Measurements from ENCODE around the gene INPP4B.

The INPP4B gene

DNA sequence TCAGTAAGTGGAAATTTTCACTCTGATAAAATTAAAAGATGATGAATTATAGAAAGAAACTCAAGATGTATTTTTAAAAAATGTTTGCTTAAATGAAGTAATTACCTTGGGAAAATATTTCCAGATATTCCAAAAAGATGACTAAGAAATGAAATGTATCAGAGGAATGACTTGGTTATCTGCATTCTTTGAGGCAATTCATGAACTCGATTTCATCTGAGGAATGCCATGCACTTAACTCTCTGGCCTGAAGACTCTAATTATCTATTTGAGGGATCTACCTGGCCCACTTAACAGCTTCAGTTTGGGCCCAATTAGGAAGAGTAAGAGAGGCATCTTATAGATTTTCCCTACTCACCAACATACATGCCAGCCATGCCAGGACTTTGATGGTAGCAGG, 182.3 kb downstream of the INPP4B start:
- H3K27ac ChIP-seq (ENCODE audit: low read depth, low read length) = peak overlapping the region; percentile 27
- peaks cover 2% of the 10 kb centered on the region for H3K9me3 ChIP-seq (ENCODE audit: insufficient read depth, low read depth, low read length)
- H2AFZ ChIP-seq (ENCODE audit: insufficient read depth, low read length, poor library complexity) = no peak overlapping the region
- no peak overlapping the region for H3K4me3 ChIP-seq (ENCODE audit: low read depth, low read length)
- no peak overlapping the region for H2BK5ac ChIP-seq (ENCODE audit: low read depth, low read length, poor library complexity)
- peak; percentile 61 to 88 for DNase-seq
- no peak overlapping the region for H3K23ac ChIP-seq (ENCODE audit: low read length)
- H3K18ac ChIP-seq (ENCODE audit: low read length) = no peak overlapping the region
- H4K91ac ChIP-seq (ENCODE audit: low read depth, low read length) = no peak overlapping the region
- no peaks in the 10 kb centered on the region for H3K36me3 ChIP-seq (ENCODE audit: control insufficient read depth in 1 of 2, insufficient read depth in 2 of 2, low read length in 2 of 2)
- no peak overlapping the region for H2BK120ac ChIP-seq (ENCODE audit: insufficient read depth, low read length, poor library complexity)
- no peak overlapping the region for H4K8ac ChIP-seq (ENCODE audit: low read depth, low read length)
- no peak overlapping the region for H3K14ac ChIP-seq (ENCODE audit: low read length)
- H3K4ac ChIP-seq (ENCODE audit: low read depth, low read length) = no peak overlapping the region
- no peak overlapping the region for H3K9ac ChIP-seq (ENCODE audit: low read length)
- H3K4me2 ChIP-seq (ENCODE audit: low read length) = peak overlapping the region; percentile 4
- no peak overlapping the region for H2AK5ac ChIP-seq (ENCODE audit: low read length)
- H2BK12ac ChIP-seq (ENCODE audit: low read length) = no peak overlapping the region
- H4K12ac ChIP-seq (ENCODE audit: low read depth, low read length) = no peak overlapping the region
- H3K4me1 ChIP-seq (ENCODE audit: control insufficient read depth in 1 of 2, insufficient read depth in 2 of 2, low read length in 2 of 2) = peaks cover 2 to 4% of the 10 kb centered on the region in 2 experiments
- no peaks in the 10 kb centered on the region for H3K79me1 ChIP-seq (ENCODE audit: low read length)
- no peaks in the 10 kb centered on the region for H3K27me3 ChIP-seq (ENCODE audit: insufficient read depth, low read length)
- no peaks in the 10 kb centered on the region for H3K79me2 ChIP-seq (ENCODE audit: control insufficient read depth, insufficient read depth, low read length, poor library complexity)
- no CpG with 5 or more reads among the region's 1 CpG for WGBS (ENCODE audit: extremely low coverage, insufficient coverage, insufficient read length)

DNA sequence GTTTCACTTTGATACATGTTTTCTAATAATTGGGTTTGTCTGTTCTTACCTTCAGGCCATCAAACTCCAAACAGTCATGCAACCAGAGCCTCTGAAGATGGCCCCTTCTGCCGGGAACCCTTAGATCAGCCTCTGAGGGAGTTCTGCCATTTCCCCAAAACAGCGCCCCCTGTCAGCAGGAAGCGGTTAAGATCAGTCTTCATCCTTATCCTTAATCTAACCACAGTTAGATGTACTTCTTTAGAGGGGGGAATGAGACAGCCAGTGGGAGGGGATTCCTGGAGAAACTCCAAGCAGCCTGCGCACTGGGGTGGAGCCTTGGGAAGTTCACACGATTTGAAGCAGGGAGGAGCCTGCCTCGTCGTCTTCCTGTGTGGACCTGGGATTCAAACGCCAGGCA, 185.4 kb downstream of the INPP4B start:
- no peak overlapping the region for H4K91ac ChIP-seq (ENCODE audit: low read depth, low read length)
- H3K23ac ChIP-seq (ENCODE audit: low read length) = no peak overlapping the region
- no CpG with 5 or more reads among the region's 8 CpGs for WGBS (ENCODE audit: extremely low coverage, insufficient coverage, insufficient read length)
- H4K12ac ChIP-seq (ENCODE audit: low read depth, low read length) = no peak overlapping the region
- H2BK120ac ChIP-seq (ENCODE audit: insufficient read depth, low read length, poor library complexity) = no peak overlapping the region
- H3K4ac ChIP-seq (ENCODE audit: low read depth, low read length) = no peak overlapping the region
- H4K8ac ChIP-seq (ENCODE audit: low read depth, low read length) = no peak overlapping the region
- H3K18ac ChIP-seq (ENCODE audit: low read length) = no peak overlapping the region
- no peaks in the 10 kb centered on the region for H3K79me2 ChIP-seq (ENCODE audit: control insufficient read depth, insufficient read depth, low read length, poor library complexity)
- H3K4me2 ChIP-seq (ENCODE audit: low read length) = no peak overlapping the region
- H2BK5ac ChIP-seq (ENCODE audit: low read depth, low read length, poor library complexity) = no peak overlapping the region
- H3K9ac ChIP-seq (ENCODE audit: low read length) = no peak overlapping the region
- no peak overlapping the region for H2BK12ac ChIP-seq (ENCODE audit: low read length)
- H3K79me1 ChIP-seq (ENCODE audit: low read length) = no peaks in the 10 kb centered on the region
- H3K36me3 ChIP-seq (ENCODE audit: control insufficient read depth in 1 of 2, insufficient read depth in 2 of 2, low read length in 2 of 2) = peaks cover 2 to 3% of the 10 kb centered on the region in 2 experiments
- H3K27ac ChIP-seq (ENCODE audit: low read depth, low read length) = no peak overlapping the region
- peaks cover 2 to 4% of the 10 kb centered on the region in 2 experiments for H3K4me1 ChIP-seq (ENCODE audit: control insufficient read depth in 1 of 2, insufficient read depth in 2 of 2, low read length in 2 of 2)
- H2AFZ ChIP-seq (ENCODE audit: insufficient read depth, low read length, poor library complexity) = no peak overlapping the region
- no peak overlapping the region for H2AK5ac ChIP-seq (ENCODE audit: low read length)
- no peak overlapping the region for H3K14ac ChIP-seq (ENCODE audit: low read length)
- peaks cover 10% of the 10 kb centered on the region for H3K9me3 ChIP-seq (ENCODE audit: insufficient read depth, low read depth, low read length)
- DNase-seq = no peak
- no peaks in the 10 kb centered on the region for H3K27me3 ChIP-seq (ENCODE audit: insufficient read depth, low read length)
- no peak overlapping the region for H3K4me3 ChIP-seq (ENCODE audit: low read depth, low read length)

DNA sequence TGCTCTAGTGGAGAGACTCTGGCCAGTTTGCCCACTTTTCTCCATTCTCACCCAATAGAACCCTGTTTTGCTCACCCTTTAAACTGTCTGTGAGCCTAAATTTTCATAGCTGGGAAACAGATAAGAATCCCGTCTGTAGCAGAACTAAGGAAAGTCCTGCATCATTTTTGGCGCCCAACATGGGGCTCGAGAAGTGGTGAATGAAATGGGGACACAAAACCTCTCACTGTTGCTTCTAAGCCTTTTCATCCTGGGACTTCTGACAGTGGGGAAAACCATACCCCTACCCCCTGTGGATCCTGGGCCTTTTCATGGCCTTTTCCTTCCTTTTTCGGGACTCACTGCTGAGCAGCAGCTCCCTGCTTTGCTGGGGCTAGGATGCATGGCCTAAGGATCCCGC, 189.9 kb downstream of the INPP4B start:
- Histone ChIP-seq H3K9ac (ENCODE audit: low read length) (no peak overlapping the region), H3K79me1 (ENCODE audit: low read length) (no peaks in the 10 kb centered on the region), H3K79me2 (ENCODE audit: control insufficient read depth, insufficient read depth, low read length, poor library complexity) (no peaks in the 10 kb centered on the region), H4K12ac (ENCODE audit: low read depth, low read length) (no peak overlapping the region), H2BK120ac (ENCODE audit: insufficient read depth, low read length, poor library complexity) (no peak overlapping the region), H3K4me3 (ENCODE audit: low read depth, low read length) (no peak overlapping the region), H3K18ac (ENCODE audit: low read length) (no peak overlapping the region), H4K8ac (ENCODE audit: low read depth, low read length) (no peak overlapping the region), H2AFZ (ENCODE audit: insufficient read depth, low read length, poor library complexity) (no peak overlapping the region), H3K4ac (ENCODE audit: low read depth, low read length) (no peak overlapping the region), H3K27me3 (ENCODE audit: insufficient read depth, low read length) (no peaks in the 10 kb centered on the region), H3K9me3 (ENCODE audit: insufficient read depth, low read depth, low read length) (peaks cover 10% of the 10 kb centered on the region), H2AK5ac (ENCODE audit: low read length) (no peak overlapping the region), H3K27ac (ENCODE audit: low read depth, low read length) (no peak overlapping the region), H3K4me2 (ENCODE audit: low read length) (no peak overlapping the region), H3K23ac (ENCODE audit: low read length) (no peak overlapping the region), H4K91ac (ENCODE audit: low read depth, low read length) (no peak overlapping the region), H2BK12ac (ENCODE audit: low read length) (no peak overlapping the region), H3K4me1 (ENCODE audit: control insufficient read depth in 1 of 2, insufficient read depth in 2 of 2, low read length in 2 of 2) (no peaks in the 10 kb centered on the region), H3K14ac (ENCODE audit: low read length) (no peak overlapping the region), H2BK5ac (ENCODE audit: low read depth, low read length, poor library complexity) (no peak overlapping the region), H3K36me3 (ENCODE audit: control insufficient read depth in 1 of 2, insufficient read depth in 2 of 2, low read length in 2 of 2) (peaks cover 2 to 3% of the 10 kb centered on the region in 2 experiments)
- no CpG with 5 or more reads among the region's 5 CpGs for WGBS (ENCODE audit: extremely low coverage, insufficient coverage, insufficient read length)
- peak in 1 of 2 donors; percentile 14 for DNase-seq

- H3K4me2 ChIP-seq (ENCODE audit: low read length) = no peak overlapping the region
- no peak overlapping the region for H3K14ac ChIP-seq (ENCODE audit: low read length)
- DNase-seq = no peak
- H3K27ac ChIP-seq (ENCODE audit: low read depth, low read length) = no peak overlapping the region
- no peaks in the 10 kb centered on the region for H3K4me1 ChIP-seq (ENCODE audit: control insufficient read depth in 1 of 2, insufficient read depth in 2 of 2, low read length in 2 of 2)
- H3K4ac ChIP-seq (ENCODE audit: low read depth, low read length) = no peak overlapping the region
- no peak overlapping the region for H4K8ac ChIP-seq (ENCODE audit: low read depth, low read length)
- no peak overlapping the region for H2BK120ac ChIP-seq (ENCODE audit: insufficient read depth, low read length, poor library complexity)
- no peaks in the 10 kb centered on the region for H3K9me3 ChIP-seq (ENCODE audit: insufficient read depth, low read depth, low read length)
- H3K4me3 ChIP-seq (ENCODE audit: low read depth, low read length) = no peak overlapping the region
- no peak overlapping the region for H3K9ac ChIP-seq (ENCODE audit: low read length)
- no CpG with 5 or more reads among the region's 5 CpGs for WGBS (ENCODE audit: extremely low coverage, insufficient coverage, insufficient read length)
- no peak overlapping the region for H4K91ac ChIP-seq (ENCODE audit: low read depth, low read length)
- no peaks in the 10 kb centered on the region for H3K27me3 ChIP-seq (ENCODE audit: insufficient read depth, low read length)
- no peak overlapping the region for H2BK12ac ChIP-seq (ENCODE audit: low read length)
- no peaks in the 10 kb centered on the region for H3K36me3 ChIP-seq (ENCODE audit: control insufficient read depth in 1 of 2, insufficient read depth in 2 of 2, low read length in 2 of 2)
- H3K79me1 ChIP-seq (ENCODE audit: low read length) = no peaks in the 10 kb centered on the region
- no peak overlapping the region for H3K23ac ChIP-seq (ENCODE audit: low read length)
- H4K12ac ChIP-seq (ENCODE audit: low read depth, low read length) = no peak overlapping the region
- H3K18ac ChIP-seq (ENCODE audit: low read length) = no peak overlapping the region
- H2BK5ac ChIP-seq (ENCODE audit: low read depth, low read length, poor library complexity) = no peak overlapping the region
- no peak overlapping the region for H2AFZ ChIP-seq (ENCODE audit: insufficient read depth, low read length, poor library complexity)
- no peak overlapping the region for H2AK5ac ChIP-seq (ENCODE audit: low read length)
- H3K79me2 ChIP-seq (ENCODE audit: control insufficient read depth, insufficient read depth, low read length, poor library complexity) = no peaks in the 10 kb centered on the region
Measured at GRCh38 chr4:142648378-142648777, 197.7 kb downstream of the INPP4B start.
